Measurements from ENCODE around the gene GRIN2A. TPM values are rescaled to one million over a fixed set of nuclear protein-coding genes. Genes with fewer than 3 reads are reported as not detected.

GRIN2A gene
- polyA plus RNA-seq, 1 experiment = not detected

- DNase-seq (ENCODE audit: low read depth) = no peak
- TF ChIP-seq, protein P1, sequence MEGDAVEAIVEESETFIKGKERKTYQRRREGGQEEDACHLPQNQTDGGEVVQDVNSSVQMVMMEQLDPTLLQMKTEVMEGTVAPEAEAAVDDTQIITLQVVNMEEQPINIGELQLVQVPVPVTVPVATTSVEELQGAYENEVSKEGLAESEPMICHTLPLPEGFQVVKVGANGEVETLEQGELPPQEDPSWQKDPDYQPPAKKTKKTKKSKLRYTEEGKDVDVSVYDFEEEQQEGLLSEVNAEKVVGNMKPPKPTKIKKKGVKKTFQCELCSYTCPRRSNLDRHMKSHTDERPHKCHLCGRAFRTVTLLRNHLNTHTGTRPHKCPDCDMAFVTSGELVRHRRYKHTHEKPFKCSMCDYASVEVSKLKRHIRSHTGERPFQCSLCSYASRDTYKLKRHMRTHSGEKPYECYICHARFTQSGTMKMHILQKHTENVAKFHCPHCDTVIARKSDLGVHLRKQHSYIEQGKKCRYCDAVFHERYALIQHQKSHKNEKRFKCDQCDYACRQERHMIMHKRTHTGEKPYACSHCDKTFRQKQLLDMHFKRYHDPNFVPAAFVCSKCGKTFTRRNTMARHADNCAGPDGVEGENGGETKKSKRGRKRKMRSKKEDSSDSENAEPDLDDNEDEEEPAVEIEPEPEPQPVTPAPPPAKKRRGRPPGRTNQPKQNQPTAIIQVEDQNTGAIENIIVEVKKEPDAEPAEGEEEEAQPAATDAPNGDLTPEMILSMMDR (IDR thresholded peaks at IDR 0.05; ENCODE audit: insufficient read depth, low read depth, low read length) = no peak
- H3K4me3 ChIP-seq (ENCODE audit: low read depth, low read length) = no peak overlapping the region
- no peaks in the 10 kb centered on the region for H3K36me3 ChIP-seq (ENCODE audit: control insufficient read depth, insufficient read depth, low read length)
- no peaks in the 10 kb centered on the region; the same call in 1 of the 2 replicates for H3K27me3 ChIP-seq (ENCODE audit: control insufficient read depth, insufficient read depth, low read length)
- ChIA-PET POLR2A (no interaction called here), CTCF (no interaction called here)
These were observed 153.6 kb downstream of the GRIN2A start for GRCh38 chr16:10028644-10029043.

DNA sequence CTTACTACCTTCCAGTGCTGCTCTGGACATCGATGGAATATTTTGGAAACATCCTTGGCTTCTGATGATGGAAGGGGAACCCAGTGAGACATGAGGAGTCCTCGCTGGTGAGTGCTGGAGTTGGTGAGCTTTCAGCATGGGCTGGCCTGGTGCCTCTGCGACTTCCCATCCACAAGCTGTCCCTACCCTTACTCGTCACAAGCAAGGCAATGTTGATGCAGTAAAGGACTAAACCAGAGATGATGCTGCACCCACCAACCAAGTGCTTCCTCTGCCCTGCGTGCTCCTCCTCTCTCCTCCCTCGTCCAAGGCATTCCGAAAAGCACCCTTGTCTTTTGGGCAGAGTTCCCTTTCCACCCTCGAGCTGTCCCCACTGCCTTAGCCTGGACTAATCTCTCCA, 154.7 kb downstream of the GRIN2A start:
- CTCF ChIA-PET = no interaction called here
- Histone ChIP-seq H3K4me3 (ENCODE audit: low read depth, low read length) (no peak overlapping the region), H3K36me3 (ENCODE audit: control insufficient read depth, insufficient read depth, low read length) (no peaks in the 10 kb centered on the region), H3K27me3 (ENCODE audit: control insufficient read depth, insufficient read depth, low read length) (no peaks in the 10 kb centered on the region; the same call in 1 of the 2 replicates)
- TF ChIP-seq, protein P1 (IDR thresholded peaks at IDR 0.05; ENCODE audit: insufficient read depth, low read depth, low read length) = no peak
- POLR2A ChIA-PET = no interaction called here
- DNase-seq (ENCODE audit: low read depth) = no peak

DNA sequence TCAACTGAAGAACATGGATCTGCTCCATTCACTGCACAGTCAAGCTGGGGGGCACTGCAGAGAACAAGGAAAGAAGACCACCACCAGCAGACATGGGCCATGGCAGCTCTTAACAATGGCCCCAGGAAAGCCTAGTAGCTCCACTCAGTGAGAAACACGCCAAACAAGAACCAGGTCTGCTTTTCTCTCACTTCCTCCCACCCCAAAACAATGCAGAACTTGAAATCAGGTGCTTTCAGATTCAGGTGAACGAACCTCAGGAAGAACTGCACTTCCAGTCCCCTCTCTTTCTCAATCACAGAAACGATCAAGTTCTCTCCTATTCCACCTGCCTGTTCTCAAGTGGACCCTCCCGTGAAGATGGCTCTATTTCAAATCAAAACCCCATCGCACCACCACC, 155.6 kb downstream of the GRIN2A start:
- H3K36me3 ChIP-seq (ENCODE audit: control insufficient read depth, insufficient read depth, low read length) = no peaks in the 10 kb centered on the region
- TF ChIP-seq, protein P1 (IDR thresholded peaks at IDR 0.05; ENCODE audit: insufficient read depth, low read depth, low read length) = no peak
- POLR2A ChIA-PET = no interaction called here
- peaks cover 2% of the 10 kb centered on the region for H3K27me3 ChIP-seq (ENCODE audit: control insufficient read depth, insufficient read depth, low read length)
- DNase-seq (ENCODE audit: low read depth) = no peak
- CTCF ChIA-PET = no interaction called here
- no peak overlapping the region for H3K4me3 ChIP-seq (ENCODE audit: low read depth, low read length)

DNA sequence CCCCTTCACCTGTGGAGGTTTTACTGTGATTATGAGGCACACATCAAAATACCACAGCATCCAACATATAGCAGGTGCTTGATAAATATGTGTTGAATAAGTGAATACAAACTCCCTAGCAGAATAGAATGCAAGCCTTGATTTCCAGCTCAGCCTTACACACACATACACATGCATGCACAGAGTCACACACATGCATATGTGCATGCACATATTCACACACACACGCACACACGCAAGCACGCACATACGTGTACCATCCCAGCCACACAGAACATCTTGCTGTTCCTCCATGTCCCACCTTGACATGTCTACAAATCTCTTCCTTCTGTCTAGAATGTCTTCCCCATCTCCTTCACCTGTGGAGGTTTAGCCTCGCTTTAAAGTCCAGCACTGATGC, 160.1 kb downstream of the GRIN2A start:
- Histone ChIP-seq H3K27me3 (ENCODE audit: control insufficient read depth, insufficient read depth, low read length) (peaks cover 2% of the 10 kb centered on the region; the same call in 1 of the 2 replicates), H3K4me3 (ENCODE audit: low read depth, low read length) (no peak overlapping the region), H3K36me3 (ENCODE audit: control insufficient read depth, insufficient read depth, low read length) (no peaks in the 10 kb centered on the region)
- ChIA-PET CTCF (no interaction called here), POLR2A (no interaction called here)
- no peak for DNase-seq (ENCODE audit: low read depth)
- TF ChIP-seq, protein P1 (IDR thresholded peaks at IDR 0.05; ENCODE audit: insufficient read depth, low read depth, low read length) = no peak

GRCh38 chr16:10020866-10021265, 161.4 kb downstream of the GRIN2A start:
- TF ChIP-seq, protein P1 (IDR thresholded peaks at IDR 0.05; ENCODE audit: insufficient read depth, low read depth, low read length) = no peak
- peaks cover 2% of the 10 kb centered on the region; the same call in 1 of the 2 replicates for H3K27me3 ChIP-seq (ENCODE audit: control insufficient read depth, insufficient read depth, low read length)
- no peaks in the 10 kb centered on the region for H3K36me3 ChIP-seq (ENCODE audit: control insufficient read depth, insufficient read depth, low read length)
- DNase-seq (ENCODE audit: low read depth) = no peak
- ChIA-PET CTCF (no interaction called here), POLR2A (no interaction called here)
- H3K4me3 ChIP-seq (ENCODE audit: low read depth, low read length) = no peak overlapping the region
